Mesothelial cell of epicardium (in vitro differentiated cells): ENCODE results near the gene MYO15A. TPM values are rescaled to one million over a fixed set of nuclear protein-coding genes. Genes with fewer than 3 reads are reported as not detected.

Experiments used
- DNase-seq, 2 experiments: peaks; one replicate each; pipeline ENCODE4 v3.0.0; 2021; ENCODE audit warnings: low spot score in 2 of 2; ENCODE audit not compliant: unreplicated experiment in 2 of 2
- H3K27ac Mint-ChIP-seq: 2 replicates; pipeline ENCODE4 v1.8.0; 2021; ENCODE audit warnings: mixed read lengths
- H3K27me3 Mint-ChIP-seq: 2 replicates; pipeline ENCODE4 v1.8.0; 2021; ENCODE audit warnings: low read depth, mixed read lengths
- H3K36me3 Mint-ChIP-seq: 2 replicates; pipeline ENCODE4 v1.8.0; 2021; ENCODE audit warnings: mixed read lengths
- H3K4me1 Mint-ChIP-seq: 2 replicates; pipeline ENCODE4 v1.8.0; 2021; ENCODE audit warnings: mixed read lengths
- H3K4me3 Mint-ChIP-seq: 2 replicates; pipeline ENCODE4 v1.8.0; 2021; ENCODE audit warnings: mild to moderate bottlenecking, moderate library complexity, mixed read lengths
- H3K9me3 Mint-ChIP-seq: 2 replicates; pipeline ENCODE4 v1.8.0; 2021; ENCODE audit warnings: mixed read lengths
- CTCF ChIP-seq: fragments of 200-600 bp; sonication (generic); IDR thresholded peaks from one replicate; pipeline ENCODE4 v1.5.0; 2021; ENCODE audit warnings: antibody characterized with exemption; ENCODE audit not compliant: unreplicated experiment
- total RNA-seq: library from RNA; stranded (reverse); gene quantifications from 3 replicates; pipeline ENCODE4 v1.2.1, GENCODE V29; 2021

MYO15A gene
- total RNA-seq, 1 donor from 2014 or later = 6.3 TPM

GRCh38 chr17:18155179-18155578 is 46.6 kb downstream of the MYO15A start:
- Mint-ChIP-seq H3K27me3 (no peaks in the 10 kb centered on the region), H3K36me3 (no peaks in the 10 kb centered on the region), H3K4me1 (peaks cover 18% of the 10 kb centered on the region), H3K9me3 (no peaks in the 10 kb centered on the region), H3K4me3 (no peak overlapping the region), H3K27ac (no peak overlapping the region)
- no peak for DNase-seq
- no peak for TF ChIP-seq CTCF

GRCh38 chr17:18156171-18156975 is 47.8 kb downstream of the MYO15A start:
- Mint-ChIP-seq H3K4me1 (peaks cover 19% of the 10 kb centered on the region), H3K4me3 (no peak overlapping the region)

GRCh38 chr17:18156976-18157280 is 48.4 kb downstream of the MYO15A start:
- H3K27me3 Mint-ChIP-seq = no peaks in the 10 kb centered on the region
- H3K4me1 Mint-ChIP-seq = peaks cover 22% of the 10 kb centered on the region
- H3K36me3 Mint-ChIP-seq = no peaks in the 10 kb centered on the region

More at GRCh38 chr17:18156171-18156975, 47.8 kb downstream of the MYO15A start:
- Mint-ChIP-seq H3K27me3 (no peaks in the 10 kb centered on the region), H3K27ac (peak overlapping the region; percentile 9), H3K9me3 (no peaks in the 10 kb centered on the region), H3K36me3 (no peaks in the 10 kb centered on the region)
- DNase-seq = no peak
- no peak for TF ChIP-seq CTCF

DNA sequence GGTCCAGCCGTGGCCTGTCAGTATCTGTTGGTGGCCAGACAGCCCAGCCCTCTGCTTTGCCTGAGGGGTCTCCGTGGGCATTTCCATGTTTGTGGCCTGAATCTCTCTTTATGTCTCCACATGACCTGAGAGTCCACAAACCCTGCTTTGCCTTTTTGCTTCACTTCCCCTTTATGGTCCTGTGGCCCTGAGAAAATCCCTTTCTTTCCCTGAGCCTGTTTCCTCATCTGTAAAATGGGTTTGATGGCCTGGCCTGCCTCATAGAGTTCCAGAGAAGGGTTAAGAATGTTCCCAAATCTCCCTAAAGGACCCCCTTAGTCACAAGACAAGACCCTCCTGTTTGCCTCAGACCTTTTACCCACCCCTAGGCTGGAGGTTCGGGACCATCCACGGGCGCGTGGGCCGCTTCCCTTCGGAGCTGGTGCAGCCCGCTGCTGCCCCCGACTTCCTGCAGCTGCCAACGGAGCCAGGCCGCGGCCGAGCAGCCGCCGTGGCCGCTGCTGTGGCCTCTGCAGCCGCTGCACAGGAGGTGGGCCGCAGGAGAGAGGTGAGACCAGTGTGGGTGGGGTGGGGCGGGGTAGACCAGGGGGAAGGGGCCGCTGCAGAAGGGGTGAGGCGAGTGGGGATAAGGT is 48.9 kb downstream of the MYO15A start:
- H3K9me3 Mint-ChIP-seq = no peaks in the 10 kb centered on the region
- no peak for TF ChIP-seq CTCF
- no peaks in the 10 kb centered on the region for H3K27me3 Mint-ChIP-seq
- peaks cover 22% of the 10 kb centered on the region for H3K4me1 Mint-ChIP-seq
- no peaks in the 10 kb centered on the region for H3K36me3 Mint-ChIP-seq
- DNase-seq = no peak
- peak overlapping the region; percentile 72 for H3K4me3 Mint-ChIP-seq
- peak overlapping the region; percentile 69 for H3K27ac Mint-ChIP-seq

More at GRCh38 chr17:18156976-18157280, 48.4 kb downstream of the MYO15A start:
- Mint-ChIP-seq H3K27ac (no peak overlapping the region), H3K9me3 (no peaks in the 10 kb centered on the region), H3K4me3 (no peak overlapping the region)
- no peak for TF ChIP-seq CTCF
- no peak for DNase-seq

DNA sequence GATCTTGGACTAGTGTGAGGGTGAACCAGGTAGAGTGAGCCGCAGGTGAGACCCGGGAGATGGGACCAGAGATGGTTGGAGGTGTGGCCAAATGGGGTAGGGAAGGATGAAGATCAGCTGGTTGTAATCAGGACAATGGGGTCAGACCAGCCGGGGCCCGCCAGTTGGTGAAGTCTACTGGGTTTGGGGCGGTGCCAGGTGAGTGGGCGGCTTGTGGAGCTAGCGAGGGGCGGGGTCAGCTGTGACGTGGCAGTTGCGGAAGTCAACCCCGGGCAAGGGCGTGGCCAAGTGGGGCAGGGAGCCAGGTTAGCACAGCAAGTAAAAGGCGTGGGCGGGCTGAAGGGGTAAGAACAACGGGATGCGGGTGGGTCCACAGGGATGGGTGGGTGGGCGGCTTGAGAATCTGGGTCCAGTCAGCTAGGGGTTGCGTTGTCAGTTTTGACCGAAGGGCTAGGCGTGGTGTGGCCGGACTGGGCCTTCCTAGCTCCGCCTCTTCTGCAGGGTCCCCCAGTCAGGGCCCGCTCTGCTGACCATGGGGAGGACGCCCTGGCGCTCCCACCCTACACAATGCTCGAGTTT is 49.6 kb downstream of the MYO15A start:
- Mint-ChIP-seq H3K27ac (peak overlapping the region; percentile 69), H3K27me3 (no peaks in the 10 kb centered on the region), H3K36me3 (no peaks in the 10 kb centered on the region), H3K9me3 (no peaks in the 10 kb centered on the region), H3K4me1 (peaks cover 16% of the 10 kb centered on the region), H3K4me3 (peak overlapping the region; percentile 72)
- TF ChIP-seq CTCF = no peak
- DNase-seq = peak; percentile 84 to 89
